Left renal pelvis (tissue), 4 donors: Measurements from ENCODE around the gene TBL1XR1. TPM values are rescaled to one million over a fixed set of nuclear protein-coding genes. Genes with fewer than 3 reads are reported as not detected.
"Not testable (repeated sequence)": the region's sequence is repeated elsewhere in the genome, so short reads cannot be mapped to it uniquely, and the experiment has no call there.

Source experiments
- DNase-seq, 4 donors: peaks; one replicate each; pipeline ENCODE4 v3.0.0-alpha.2; 2013; ENCODE audit warnings: low read depth in 4 of 4, low spot score in 3 of 4
- polyA plus RNA-seq, 4 donors: library from polyadenylated mRNA; unstranded; fragments of 120-200 nt; gene quantifications; one replicate each; pipeline ENCODE4 v1.2.1, GENCODE V29; 2013; ENCODE audit not compliant: insufficient read length in 4 of 4

Gene TBL1XR1
- polyA plus RNA-seq, 4 donors = 100 to 160 (median 147) TPM

DNA sequence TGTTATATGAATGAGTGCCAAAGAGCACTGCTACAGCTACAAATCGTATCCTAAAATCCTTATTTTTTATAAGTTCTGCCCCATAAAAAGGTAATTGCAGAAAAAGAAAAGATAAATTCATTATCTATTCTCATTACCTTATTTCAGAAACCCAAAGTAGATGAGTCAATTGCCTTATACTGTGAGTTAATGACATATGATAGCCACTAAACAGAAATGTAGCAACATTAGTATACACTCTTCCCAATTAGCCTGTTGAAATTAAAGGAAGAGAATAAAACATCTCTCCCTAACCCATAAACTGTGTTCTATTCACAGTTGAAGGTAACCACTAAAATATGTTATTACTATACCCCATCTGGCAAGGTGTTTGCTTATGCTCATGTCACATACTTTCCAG is 11.0 kb downstream of the TBL1XR1 start:
- DNase-seq = no peak

GRCh38 chr3:177185035-177185574 is 12.2 kb downstream of the TBL1XR1 start:
- no peak for DNase-seq

GRCh38 chr3:177184602-177185001 is 12.7 kb downstream of the TBL1XR1 start:
- not testable (repeated sequence) for DNase-seq

DNA sequence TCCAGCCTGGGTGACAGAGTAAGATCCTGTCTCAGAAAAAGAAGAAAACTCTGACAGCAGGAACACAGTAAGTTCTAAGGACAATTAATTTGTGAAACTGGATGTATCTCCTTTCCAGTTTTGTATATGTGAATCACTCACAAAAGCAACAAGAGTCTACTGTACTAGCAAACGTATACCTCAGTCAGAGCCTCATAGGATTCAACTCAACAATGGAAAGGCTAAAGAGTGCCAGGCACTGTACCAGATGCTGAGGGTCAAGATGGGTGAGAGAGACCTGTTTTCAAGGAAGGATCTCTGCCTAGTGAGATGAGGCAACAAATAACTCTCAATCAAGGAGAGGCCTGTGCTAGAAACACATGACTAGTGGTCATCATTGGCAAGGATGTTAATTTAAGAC is 14.9 kb downstream of the TBL1XR1 start:
- DNase-seq = no peak

- no peak for DNase-seq
These were observed 15.9 kb downstream of the TBL1XR1 start for GRCh38 chr3:177181418-177181817.

- DNase-seq = no peak
These were observed 16.8 kb downstream of the TBL1XR1 start for GRCh38 chr3:177180506-177180905.

DNA sequence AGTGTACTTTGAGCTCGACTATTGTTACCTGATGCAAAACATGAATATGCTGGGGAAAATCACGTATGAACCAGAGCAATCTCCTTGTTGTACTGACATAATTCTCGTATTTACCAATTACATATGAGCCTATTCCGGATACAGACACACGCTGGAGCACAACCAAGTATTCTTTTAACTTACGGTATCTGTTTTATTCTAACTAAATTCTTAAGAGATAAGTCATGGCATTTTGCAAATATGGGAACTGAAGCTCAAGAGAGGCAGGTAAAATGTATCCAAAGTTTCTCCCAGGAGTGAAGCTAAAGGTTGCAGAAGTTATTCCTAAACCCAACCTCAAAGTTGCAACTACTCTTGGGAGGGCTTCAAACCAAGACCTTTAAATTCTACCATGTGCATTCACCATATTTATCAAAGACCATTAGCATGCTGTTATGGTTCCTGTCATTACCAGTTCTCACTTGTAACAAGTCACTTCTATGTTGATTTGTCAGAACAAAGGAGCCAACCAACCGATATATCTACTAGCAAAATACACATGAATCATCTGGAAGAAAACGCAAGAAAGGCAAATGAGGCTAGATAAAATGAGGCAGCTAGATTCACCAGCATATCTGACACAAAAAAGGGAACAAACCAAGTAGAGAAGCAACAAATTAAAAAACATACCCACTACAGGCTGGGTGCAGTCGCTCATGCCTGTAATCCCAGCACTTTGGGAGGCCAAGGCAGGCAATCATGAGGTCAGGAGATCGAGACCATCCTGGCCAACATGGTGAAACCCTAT is 17.8 kb downstream of the TBL1XR1 start:
- DNase-seq = no peak

GRCh38 chr3:177177749-177178221 is 19.5 kb downstream of the TBL1XR1 start:
- DNase-seq = no peak

DNA sequence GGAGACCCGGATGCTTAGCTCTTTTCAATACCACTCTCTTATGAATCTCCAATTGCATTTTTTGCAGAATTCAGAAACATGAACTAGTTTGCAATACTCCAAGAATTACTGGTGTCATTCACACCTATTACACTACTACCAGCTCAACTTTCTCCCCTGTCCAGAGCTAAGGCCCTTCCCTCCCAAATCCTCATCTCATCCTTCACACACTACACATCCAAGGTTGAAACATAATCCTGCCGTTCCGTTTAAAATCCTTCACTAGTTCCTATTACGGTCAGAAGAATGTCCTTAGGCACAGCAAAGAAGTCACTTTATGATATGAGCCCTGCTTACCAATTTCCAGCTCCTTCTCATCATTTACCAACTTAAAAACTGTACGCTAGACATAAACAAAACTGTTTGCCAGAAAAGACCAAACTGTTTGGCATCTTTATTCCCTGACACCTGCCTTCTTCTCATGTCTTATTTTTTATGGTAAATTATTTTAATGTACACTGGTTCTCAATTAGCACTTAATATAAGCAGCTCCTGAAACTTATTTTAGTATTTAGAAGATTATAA is 22.6 kb downstream of the TBL1XR1 start:
- no peak for DNase-seq

- DNase-seq = no peak
These were observed 27.2 kb downstream of the TBL1XR1 start for GRCh38 chr3:177169936-177170722.

DNA sequence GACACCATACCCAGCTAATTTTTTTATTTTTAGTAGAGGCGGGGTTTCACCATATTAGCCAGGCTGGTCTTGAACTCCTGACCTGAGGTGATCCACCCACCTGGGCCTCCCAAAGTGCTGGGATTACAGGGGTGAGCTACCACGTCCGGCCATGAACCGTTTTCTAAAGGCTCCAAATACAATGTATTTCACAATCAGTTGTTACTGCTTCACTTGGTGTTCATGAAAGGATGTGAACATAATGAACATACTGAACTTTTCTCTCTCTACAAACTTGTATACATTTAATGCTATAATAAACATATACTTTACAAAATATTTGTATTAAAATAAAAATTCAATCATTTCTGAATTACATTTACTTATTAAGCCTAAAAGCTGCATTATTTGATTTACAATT is 28.9 kb downstream of the TBL1XR1 start:
- DNase-seq = no peak

DNA sequence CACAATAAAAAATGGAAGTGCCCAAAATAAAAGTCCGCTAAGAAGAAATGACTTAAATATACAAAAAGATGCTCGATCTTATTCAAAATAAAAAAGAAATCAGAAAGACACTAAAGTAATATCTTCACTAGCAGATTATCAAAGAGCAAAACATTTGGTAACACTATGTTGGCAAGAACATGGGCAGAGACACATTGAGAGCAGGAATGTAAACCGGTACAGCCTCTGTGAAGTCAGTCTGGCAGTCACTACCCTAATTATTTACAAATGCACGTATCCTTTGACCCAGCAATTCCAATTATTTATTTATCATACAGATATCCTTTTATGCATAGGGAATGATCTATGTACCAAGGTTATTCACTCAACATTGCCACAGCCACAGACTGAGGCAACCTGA is 34.5 kb downstream of the TBL1XR1 start:
- DNase-seq = no peak

DNA sequence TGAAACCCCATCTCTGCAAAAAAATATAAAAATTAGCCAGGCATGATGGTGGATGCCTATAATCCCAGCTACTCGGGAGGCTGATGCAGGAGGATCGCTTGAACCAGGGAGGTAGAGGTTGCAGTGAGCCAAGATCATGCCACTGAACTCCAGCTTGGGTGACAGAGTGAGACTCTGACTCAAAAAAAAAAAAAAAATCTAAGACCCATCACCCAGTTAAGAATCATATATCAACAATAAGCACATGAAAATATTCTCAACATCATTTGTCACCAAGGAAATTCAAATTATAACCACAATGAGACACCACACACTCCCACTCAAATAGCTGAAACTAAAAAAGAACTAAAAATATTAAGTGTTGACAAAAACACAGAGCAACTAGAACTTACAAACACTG is 35.7 kb downstream of the TBL1XR1 start:
- DNase-seq = not testable (repeated sequence)

GRCh38 chr3:177158461-177158860 is 38.8 kb downstream of the TBL1XR1 start:
- no peak for DNase-seq

GRCh38 chr3:177157492-177157891 is 39.8 kb downstream of the TBL1XR1 start:
- no peak for DNase-seq

DNA sequence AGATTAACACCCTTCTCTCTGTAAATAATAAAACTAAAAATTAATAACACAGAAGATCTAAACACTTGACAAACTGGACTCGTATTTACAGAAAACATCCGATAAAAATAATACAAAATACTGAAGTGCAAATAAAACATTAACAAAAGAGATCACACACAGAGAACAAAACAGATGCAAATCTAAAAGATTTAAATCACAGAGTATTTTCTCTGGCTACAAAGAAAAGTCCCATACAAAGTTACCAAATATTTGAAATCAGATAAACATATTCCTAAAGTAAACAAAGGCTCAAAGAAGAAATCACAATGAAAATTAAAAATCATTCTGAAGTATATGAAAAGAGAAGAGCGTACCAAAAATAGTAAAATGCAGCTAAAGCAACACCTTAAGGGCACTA is 42.5 kb downstream of the TBL1XR1 start:
- no peak for DNase-seq

- no peak for DNase-seq
These were observed 46.2 kb downstream of the TBL1XR1 start for GRCh38 chr3:177150970-177151627.

DNA sequence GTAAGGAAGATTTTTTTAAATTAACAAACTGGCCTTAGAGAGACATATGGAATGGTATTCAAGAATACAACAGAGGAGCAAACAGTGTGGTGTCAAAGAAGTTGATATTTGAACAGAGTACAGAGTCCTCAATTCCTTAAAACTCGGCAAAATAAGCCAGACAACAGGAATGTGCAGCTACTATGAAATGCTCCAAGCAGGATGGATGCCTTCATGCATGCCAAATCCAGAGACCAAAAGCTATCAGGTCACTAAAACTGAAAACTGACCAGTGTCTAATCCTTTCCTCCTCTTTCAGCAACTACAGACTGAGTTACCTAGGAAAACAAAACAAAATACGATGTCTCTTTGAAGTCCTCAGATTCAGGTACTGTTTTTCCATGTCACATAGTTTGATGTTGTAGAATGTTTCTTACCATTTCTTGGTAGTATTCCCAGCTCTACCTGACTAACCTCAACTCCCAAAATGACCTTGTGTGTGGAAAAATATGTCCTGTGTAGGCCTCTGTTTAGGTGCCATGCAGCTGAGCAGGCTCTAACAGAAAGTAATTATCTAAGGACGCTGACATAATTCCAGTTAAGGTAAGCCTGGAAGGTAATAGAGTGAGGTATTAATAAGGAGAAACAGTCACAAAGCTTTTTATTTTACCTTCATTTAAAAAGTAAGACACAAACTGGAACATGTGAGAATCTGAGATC is 46.9 kb downstream of the TBL1XR1 start:
- DNase-seq = no peak

- DNase-seq = no peak
These were observed 48.2 kb downstream of the TBL1XR1 start for GRCh38 chr3:177149106-177149505.

DNA sequence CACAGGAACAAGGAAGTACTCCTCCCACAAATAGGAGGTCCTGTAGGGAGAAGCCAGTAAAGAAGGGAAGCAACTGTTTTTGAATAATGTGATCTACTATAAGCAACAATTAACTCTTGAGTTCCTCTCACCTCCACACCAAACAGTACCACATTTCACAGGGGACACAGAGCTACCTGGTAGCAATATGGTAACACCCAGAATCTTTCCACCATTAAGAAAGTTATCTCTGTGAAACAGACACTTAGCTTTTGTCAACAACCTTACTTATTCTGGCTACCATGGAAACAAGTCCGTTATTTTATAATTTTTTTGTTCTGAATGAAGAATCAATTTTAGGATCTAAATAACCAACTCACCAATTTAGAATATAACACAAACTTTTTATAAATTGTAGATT is 49.5 kb downstream of the TBL1XR1 start:
- DNase-seq = no peak
